22Rv1 (cell line): ENCODE results near the gene MTMR10.

ENCODE experiments used
- ZFX ChIP-seq: fragments of 450-650 bp; IDR thresholded peaks from 2 replicates; pipeline ENCODE4 v1.6.1; 2017; ENCODE audit warnings: antibody characterized with exemption, borderline replicate concordance
- TF ChIP-seq, protein P1 (sequence below): fragments of 450-650 bp; IDR thresholded peaks from 2 replicates; pipeline ENCODE4 v1.5.1; 2017; ENCODE audit warnings: mild to moderate bottlenecking

DNA sequence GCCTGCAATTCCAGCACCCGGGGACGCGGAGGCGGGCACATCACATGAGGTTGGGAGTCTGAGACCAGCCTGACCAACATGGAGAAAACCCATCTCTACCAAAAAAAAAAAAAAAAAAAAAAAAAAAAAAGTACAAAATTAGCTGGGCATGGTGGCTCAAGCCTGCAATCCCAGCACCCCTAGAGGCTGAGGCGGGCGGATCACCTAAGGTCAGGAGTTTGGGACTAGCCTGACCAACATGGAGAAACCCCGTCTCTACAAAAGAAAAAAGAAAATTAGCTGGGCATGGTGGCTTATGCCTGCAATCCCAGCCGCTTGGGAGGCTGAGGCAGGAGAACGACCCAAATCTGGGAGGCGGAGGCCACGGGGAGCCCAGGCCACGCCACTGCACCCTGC lies 95.2 kb downstream of the MTMR10 start:
- no peak for TF ChIP-seq ZFX
- TF ChIP-seq, protein P1, sequence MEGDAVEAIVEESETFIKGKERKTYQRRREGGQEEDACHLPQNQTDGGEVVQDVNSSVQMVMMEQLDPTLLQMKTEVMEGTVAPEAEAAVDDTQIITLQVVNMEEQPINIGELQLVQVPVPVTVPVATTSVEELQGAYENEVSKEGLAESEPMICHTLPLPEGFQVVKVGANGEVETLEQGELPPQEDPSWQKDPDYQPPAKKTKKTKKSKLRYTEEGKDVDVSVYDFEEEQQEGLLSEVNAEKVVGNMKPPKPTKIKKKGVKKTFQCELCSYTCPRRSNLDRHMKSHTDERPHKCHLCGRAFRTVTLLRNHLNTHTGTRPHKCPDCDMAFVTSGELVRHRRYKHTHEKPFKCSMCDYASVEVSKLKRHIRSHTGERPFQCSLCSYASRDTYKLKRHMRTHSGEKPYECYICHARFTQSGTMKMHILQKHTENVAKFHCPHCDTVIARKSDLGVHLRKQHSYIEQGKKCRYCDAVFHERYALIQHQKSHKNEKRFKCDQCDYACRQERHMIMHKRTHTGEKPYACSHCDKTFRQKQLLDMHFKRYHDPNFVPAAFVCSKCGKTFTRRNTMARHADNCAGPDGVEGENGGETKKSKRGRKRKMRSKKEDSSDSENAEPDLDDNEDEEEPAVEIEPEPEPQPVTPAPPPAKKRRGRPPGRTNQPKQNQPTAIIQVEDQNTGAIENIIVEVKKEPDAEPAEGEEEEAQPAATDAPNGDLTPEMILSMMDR, result no peak
